Raji (cell line): ENCODE measurements around the gene SNRNP25.
A peak's percentile ranks its signal among the peaks of the same experiment; 100 is the strongest.

Experiments
- POLR2A ChIP-seq: IDR thresholded peaks from 2 replicates; pipeline ENCODE4 v1.6.1; 2011; ENCODE audit warnings: low read depth, low read length, control low read depth; ENCODE audit not compliant: insufficient read depth

The SNRNP25 gene

GRCh38 chr16:53346-54236, at the start of gene SNRNP25, which contains the start of gene POLR3K:
Gene SNRNP25 (plus strand): TSS chr16:53828. CDS start chr16:54017, 189 bp downstream.
Gene POLR3K (minus strand): TSS chr16:53608. CDS start chr16:53586, 22 bp downstream.
- peak; percentile 94 for TF ChIP-seq POLR2A

GRCh38 chr16:9903-10665, 43.5 kb upstream of the SNRNP25 start:
- TF ChIP-seq POLR2A, result no peak

- TF ChIP-seq POLR2A, result no peak
Observed at GRCh38 chr16:33877-34647, 19.6 kb upstream of the SNRNP25 start.

- TF ChIP-seq POLR2A, result no peak
Observed at GRCh38 chr16:34648-34987, 19.0 kb upstream of the SNRNP25 start.

- TF ChIP-seq POLR2A, result no peak
Observed at GRCh38 chr16:35011-35677, 18.5 kb upstream of the SNRNP25 start.

- TF ChIP-seq POLR2A, result no peak
Observed at GRCh38 chr16:35678-36305, 17.8 kb upstream of the SNRNP25 start.

- no peak for TF ChIP-seq POLR2A
Observed at GRCh38 chr16:36336-36984, 17.2 kb upstream of the SNRNP25 start.

- TF ChIP-seq POLR2A, result no peak
Observed at GRCh38 chr16:37511-37910, 16.1 kb upstream of the SNRNP25 start.

- TF ChIP-seq POLR2A, result peak; percentile 39; the same call in 1 of the 2 replicates
Observed at GRCh38 chr16:38941-39892, 14.4 kb upstream of the SNRNP25 start.

GRCh38 chr16:41439-42068, 12.1 kb upstream of the SNRNP25 start:
- no peak for TF ChIP-seq POLR2A

GRCh38 chr16:42069-42457, 11.6 kb upstream of the SNRNP25 start:
- TF ChIP-seq POLR2A, result no peak

GRCh38 chr16:42691-43090, 10.9 kb upstream of the SNRNP25 start:
- no peak for TF ChIP-seq POLR2A

GRCh38 chr16:43294-43693, 10.3 kb upstream of the SNRNP25 start:
- no peak for TF ChIP-seq POLR2A

GRCh38 chr16:44655-45054, 9.0 kb upstream of the SNRNP25 start:
- TF ChIP-seq POLR2A, result no peak
